HTR-8/SVneo (cell line): Measurements from ENCODE around the gene MGAT4D.
"Not testable (repeated sequence)": the region's sequence is repeated elsewhere in the genome, so short reads cannot be mapped to it uniquely, and the experiment has no call there.

Source experiments
- DNase-seq: peaks from one replicate; pipeline ENCODE4 v3.0.0; 2011; ENCODE audit warnings: low spot score, mixed read lengths; ENCODE audit not compliant: insufficient read length
- FAIRE-seq: peaks from 2 replicates; lab custom pipeline; 2011; peaks lifted over from hg19 to GRCh38; lab: Jason Lieb, UNC

MGAT4D gene

GRCh38 chr4:140448162-140448561 lies 49.9 kb downstream of the MGAT4D start:
- no peak for DNase-seq
- no peak for FAIRE-seq

GRCh38 chr4:140444347-140444746 lies 53.7 kb downstream of the MGAT4D start:
- FAIRE-seq, DNase-seq: not testable (repeated sequence)

- FAIRE-seq (no peak), DNase-seq (no peak)
These were observed 58.4 kb downstream of the MGAT4D start for GRCh38 chr4:140439644-140440142.

- FAIRE-seq (no peak), DNase-seq (no peak)
These were observed 70.1 kb downstream of the MGAT4D start for GRCh38 chr4:140427919-140428471.

GRCh38 chr4:140427106-140427918 lies 70.8 kb downstream of the MGAT4D start, which contains the start of gene CLGN:
Gene CLGN, minus strand, starts transcription at chr4:140427648. Its CDS starts 14,570 bp downstream, at chr4:140413078.
- peak; percentile 79 for FAIRE-seq
- DNase-seq, result peak; percentile 79

GRCh38 chr4:140426610-140427105 lies 71.4 kb downstream of the MGAT4D start:
- FAIRE-seq, result no peak
- DNase-seq, result peak; percentile 1

- DNase-seq, result no peak
- FAIRE-seq, result no peak
These were observed 75.0 kb downstream of the MGAT4D start for GRCh38 chr4:140423106-140423505.

GRCh38 chr4:140413130-140413969 lies 84.7 kb downstream of the MGAT4D start:
- DNase-seq, FAIRE-seq: not testable (repeated sequence)

GRCh38 chr4:140408974-140409373 lies 89.1 kb downstream of the MGAT4D start:
- no peak for DNase-seq
- FAIRE-seq, result no peak

- no peak for FAIRE-seq
- no peak for DNase-seq
These were observed 91.8 kb downstream of the MGAT4D start for GRCh38 chr4:140406292-140406691.

GRCh38 chr4:140400111-140400510 lies 98.0 kb downstream of the MGAT4D start:
- DNase-seq (no peak), FAIRE-seq (no peak)

- no peak for DNase-seq
- FAIRE-seq, result no peak
These were observed 102.4 kb downstream of the MGAT4D start for GRCh38 chr4:140395668-140396067.
